HUES6 (cell line): ENCODE measurements around the gene RAMP3.

Experiments
- H3K27ac ChIP-seq: 2 replicates; pipeline ENCODE4 v1.7.0; 2013; ENCODE audit warnings: low read depth, mild to moderate bottlenecking, low read length, inconsistent platforms
- H3K27me3 ChIP-seq: 2 replicates; pipeline ENCODE4 v1.6.1; 2013; ENCODE audit warnings: low read length; ENCODE audit not compliant: control insufficient read depth, insufficient read depth
- H3K36me3 ChIP-seq: 2 replicates; pipeline ENCODE4 v1.6.1; 2013; ENCODE audit warnings: low read length; ENCODE audit not compliant: control insufficient read depth, insufficient read depth
- H3K4me1 ChIP-seq: 2 replicates; pipeline ENCODE4 v1.6.1; 2013; ENCODE audit warnings: low read length; ENCODE audit not compliant: control insufficient read depth, insufficient read depth
- H3K4me3 ChIP-seq: 2 replicates; pipeline ENCODE4 v1.5.1; 2013; ENCODE audit warnings: low read depth, low read length
- H3K9ac ChIP-seq: one replicate; pipeline ENCODE4 v1.6.1; 2013; ENCODE audit warnings: mild to moderate bottlenecking, low read length
- H3K9me3 ChIP-seq: 2 replicates; pipeline ENCODE4 v1.6.1; 2013; ENCODE audit warnings: low read depth, low read length; ENCODE audit not compliant: control insufficient read depth, insufficient read depth

Gene RAMP3

DNA sequence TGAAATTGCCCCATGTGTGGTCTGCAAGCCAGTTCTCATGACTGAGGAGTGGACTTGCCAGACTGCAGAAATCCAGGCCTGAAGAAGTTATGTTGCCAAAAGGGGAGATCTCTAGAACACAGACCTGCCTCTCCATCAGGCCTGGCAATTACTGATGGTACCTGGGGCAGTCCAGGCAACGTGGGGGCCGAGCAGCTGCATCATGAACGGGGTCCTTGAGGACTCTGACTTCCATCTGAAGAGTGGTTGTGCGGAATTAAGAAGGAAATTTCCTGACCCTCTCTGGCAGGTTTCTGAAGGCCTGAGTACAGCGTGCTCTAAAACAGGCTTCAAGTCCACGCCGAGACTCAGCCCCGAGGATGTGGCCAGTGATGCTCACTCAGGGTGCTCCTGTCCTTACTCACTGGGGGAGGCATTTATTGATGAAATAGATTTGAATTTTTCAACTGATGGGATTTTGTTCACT, 30.4 kb downstream of the RAMP3 start:
- Histone ChIP-seq H3K9me3 (peaks cover 3% of the 10 kb centered on the region; the same call in 1 of the 2 replicates), H3K36me3 (no peaks in the 10 kb centered on the region), H3K27ac (no peak overlapping the region), H3K27me3 (no peaks in the 10 kb centered on the region), H3K9ac (no peak overlapping the region), H3K4me3 (no peak overlapping the region), H3K4me1 (no peaks in the 10 kb centered on the region)

DNA sequence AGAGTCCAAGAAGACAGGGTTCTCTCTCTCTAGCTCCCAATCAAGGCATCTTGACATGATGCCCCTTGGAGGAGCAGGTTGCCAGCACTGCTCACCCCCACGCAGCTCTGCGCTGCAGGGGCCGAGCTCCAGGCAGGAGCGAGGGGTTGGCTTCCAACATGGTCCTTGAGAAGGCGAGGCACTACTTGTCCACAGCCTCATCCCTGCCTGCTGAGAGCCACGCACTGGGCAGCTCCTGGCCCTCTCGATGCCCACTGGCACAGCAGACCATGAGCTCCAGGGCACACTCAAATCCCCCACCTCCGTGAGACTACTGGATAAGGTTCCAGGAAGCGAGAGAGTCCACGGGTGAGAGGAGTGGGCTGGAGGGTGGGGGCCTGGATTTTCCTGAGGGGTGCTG, 31.1 kb downstream of the RAMP3 start:
- Histone ChIP-seq H3K9ac (no peak overlapping the region), H3K36me3 (no peaks in the 10 kb centered on the region), H3K27ac (no peak overlapping the region), H3K27me3 (no peaks in the 10 kb centered on the region), H3K9me3 (peaks cover 3% of the 10 kb centered on the region; the same call in 1 of the 2 replicates), H3K4me3 (no peak overlapping the region), H3K4me1 (no peaks in the 10 kb centered on the region)

DNA sequence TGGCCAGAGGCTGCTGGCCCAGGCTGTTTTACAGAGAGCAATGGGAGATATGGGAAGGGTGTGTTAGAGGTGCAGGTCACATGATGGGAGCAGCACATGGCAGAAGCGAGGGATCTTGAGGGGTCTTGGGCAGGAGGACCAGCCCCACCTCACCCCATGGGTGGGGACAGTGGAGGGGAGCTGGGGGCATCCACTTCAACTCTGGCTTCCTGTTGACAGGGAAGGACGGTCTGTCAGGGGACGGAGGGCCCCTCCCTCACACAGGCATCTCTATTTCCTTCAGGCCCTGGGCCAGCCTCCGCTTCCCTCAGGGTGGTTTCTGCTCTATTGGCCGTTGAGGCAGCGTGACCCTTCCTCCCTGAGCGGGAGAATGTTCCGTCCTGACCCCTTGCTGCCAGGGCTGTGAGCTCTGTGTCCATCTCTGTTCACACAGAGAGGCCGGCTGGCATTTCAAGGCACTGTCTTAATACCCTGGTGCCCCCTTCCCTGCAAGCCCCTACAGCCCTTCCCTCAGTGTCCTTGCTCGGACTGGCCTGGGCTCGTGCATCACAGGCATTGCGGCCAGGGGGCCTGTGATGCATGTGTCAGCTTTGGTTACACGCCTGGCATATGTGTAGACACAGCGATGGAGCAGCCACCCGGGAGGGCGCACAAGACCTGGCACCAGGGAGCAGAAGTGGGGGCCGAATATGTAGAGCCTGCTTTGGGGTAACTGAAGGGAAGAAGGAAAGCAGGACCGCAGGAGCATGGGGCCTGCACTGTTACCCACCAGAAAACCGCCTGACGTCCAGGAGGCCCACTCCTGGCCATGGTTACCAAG, 31.8 kb downstream of the RAMP3 start:
- no peak overlapping the region for H3K9ac ChIP-seq
- no peak overlapping the region for H3K27ac ChIP-seq
- H3K36me3 ChIP-seq = no peaks in the 10 kb centered on the region
- no peaks in the 10 kb centered on the region for H3K4me1 ChIP-seq
- no peaks in the 10 kb centered on the region for H3K27me3 ChIP-seq
- H3K9me3 ChIP-seq = peaks cover 3% of the 10 kb centered on the region; the same call in 1 of the 2 replicates
- no peak overlapping the region for H3K4me3 ChIP-seq

DNA sequence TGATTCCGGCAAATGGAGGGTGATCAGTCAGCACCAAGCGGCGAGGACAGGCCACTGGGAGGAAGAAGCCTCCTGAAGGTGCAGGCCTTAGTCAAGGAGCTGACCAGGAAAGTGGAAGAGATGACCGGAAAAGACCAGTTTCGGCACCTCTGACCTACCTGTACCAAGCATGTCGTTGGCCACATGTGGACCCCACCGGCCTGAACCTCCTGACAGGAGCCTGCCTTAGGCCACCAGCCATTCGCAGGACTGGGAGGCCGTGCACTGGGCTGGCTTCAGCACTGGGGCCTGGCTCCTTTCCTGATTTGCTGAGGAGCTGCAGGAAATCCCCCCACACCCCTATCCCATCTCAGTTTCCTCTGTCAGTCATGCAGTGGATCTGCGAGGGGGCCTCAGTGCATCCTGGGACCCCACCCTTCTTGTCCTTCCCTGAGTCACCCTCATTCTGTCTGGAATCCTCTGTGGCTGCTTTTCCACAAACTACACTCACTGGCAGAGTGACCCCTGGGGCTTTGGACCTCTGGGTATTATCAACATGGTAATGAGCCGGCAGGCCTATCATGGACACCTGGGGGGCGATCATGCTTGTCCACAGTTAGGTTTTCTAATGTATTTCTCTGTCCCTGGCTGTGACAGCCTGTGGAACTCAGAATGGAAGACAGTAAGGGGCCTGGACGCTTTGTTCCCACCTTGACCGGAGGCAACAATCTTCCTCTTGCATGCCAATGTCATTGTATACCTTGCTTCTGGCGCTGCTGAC, 33.0 kb downstream of the RAMP3 start:
- no peak overlapping the region for H3K9ac ChIP-seq
- H3K4me1 ChIP-seq = no peaks in the 10 kb centered on the region
- H3K4me3 ChIP-seq = no peak overlapping the region
- H3K36me3 ChIP-seq = no peaks in the 10 kb centered on the region
- peaks cover 3% of the 10 kb centered on the region; the same call in 1 of the 2 replicates for H3K9me3 ChIP-seq
- H3K27ac ChIP-seq = no peak overlapping the region
- H3K27me3 ChIP-seq = no peaks in the 10 kb centered on the region

DNA sequence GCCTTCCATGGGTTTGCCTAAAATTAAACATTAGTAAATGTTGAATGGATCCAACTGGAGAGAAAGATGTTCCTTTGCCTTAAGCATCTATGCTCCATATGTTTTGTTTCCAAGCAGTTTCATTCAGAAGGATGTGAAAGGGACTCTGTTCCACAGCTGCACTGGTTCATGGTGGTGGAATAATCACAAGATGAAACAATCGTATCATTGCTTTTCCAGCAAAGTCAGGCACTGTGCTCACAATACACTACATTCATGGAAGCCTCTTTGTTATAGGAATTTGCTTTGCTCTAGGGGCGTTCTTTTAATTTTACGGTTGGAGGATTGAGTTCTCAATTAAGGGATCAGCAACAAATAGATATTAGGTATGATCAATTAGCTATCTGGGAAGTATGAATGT, 33.8 kb downstream of the RAMP3 start:
- no peaks in the 10 kb centered on the region for H3K27me3 ChIP-seq
- H3K4me3 ChIP-seq = no peak overlapping the region
- no peak overlapping the region for H3K9ac ChIP-seq
- no peaks in the 10 kb centered on the region for H3K4me1 ChIP-seq
- no peaks in the 10 kb centered on the region for H3K36me3 ChIP-seq
- no peak overlapping the region for H3K27ac ChIP-seq
- peaks cover 3% of the 10 kb centered on the region; the same call in 1 of the 2 replicates for H3K9me3 ChIP-seq

DNA sequence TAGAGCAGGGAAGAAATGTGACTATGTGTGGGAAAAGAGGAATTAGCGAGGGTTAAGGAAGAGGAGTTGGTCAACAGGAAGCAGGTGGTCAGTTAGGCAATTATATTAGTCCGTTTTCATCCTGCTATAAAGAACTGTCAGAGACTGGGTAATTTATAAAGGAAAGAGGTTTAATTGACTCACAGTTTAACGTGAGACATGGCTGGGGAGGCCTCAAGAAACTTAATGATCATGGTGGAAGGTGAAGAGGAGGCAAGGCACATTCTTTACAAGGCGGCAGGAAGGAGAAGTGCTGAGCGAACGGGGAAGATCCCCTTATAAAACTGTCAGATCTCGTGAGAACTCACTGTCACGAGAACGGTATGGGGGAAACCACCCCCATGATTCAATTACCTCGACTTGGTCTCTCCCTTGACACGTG, 35.0 kb downstream of the RAMP3 start:
- Histone ChIP-seq H3K9ac (no peak overlapping the region), H3K9me3 (peaks cover 3% of the 10 kb centered on the region; the same call in 1 of the 2 replicates), H3K4me1 (no peaks in the 10 kb centered on the region), H3K27me3 (no peaks in the 10 kb centered on the region), H3K4me3 (no peak overlapping the region), H3K36me3 (no peaks in the 10 kb centered on the region), H3K27ac (no peak overlapping the region)

DNA sequence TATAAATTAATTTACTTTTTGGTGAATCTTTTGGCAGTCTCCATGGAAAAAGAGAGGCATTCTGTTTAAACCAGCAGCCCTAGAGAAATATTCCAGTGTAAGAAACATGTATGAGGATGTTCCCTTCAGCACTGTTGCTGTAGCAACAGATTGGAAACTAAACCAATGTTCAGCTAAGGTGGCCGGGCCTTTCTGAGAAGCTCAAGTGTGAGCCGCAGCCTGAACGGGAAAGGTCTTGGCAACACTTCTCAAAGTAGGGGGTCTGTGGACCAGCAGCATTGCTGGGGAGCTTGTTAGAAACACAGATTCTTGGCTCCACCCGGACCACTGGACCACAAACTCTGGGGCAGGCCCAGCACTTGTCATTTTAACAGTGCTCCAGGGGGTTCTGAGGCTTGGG, 36.2 kb downstream of the RAMP3 start:
- no peaks in the 10 kb centered on the region for H3K27me3 ChIP-seq
- H3K4me3 ChIP-seq = no peak overlapping the region
- H3K27ac ChIP-seq = no peak overlapping the region
- H3K4me1 ChIP-seq = no peaks in the 10 kb centered on the region
- no peaks in the 10 kb centered on the region for H3K36me3 ChIP-seq
- H3K9me3 ChIP-seq = peaks cover 3% of the 10 kb centered on the region; the same call in 1 of the 2 replicates
- H3K9ac ChIP-seq = no peak overlapping the region

DNA sequence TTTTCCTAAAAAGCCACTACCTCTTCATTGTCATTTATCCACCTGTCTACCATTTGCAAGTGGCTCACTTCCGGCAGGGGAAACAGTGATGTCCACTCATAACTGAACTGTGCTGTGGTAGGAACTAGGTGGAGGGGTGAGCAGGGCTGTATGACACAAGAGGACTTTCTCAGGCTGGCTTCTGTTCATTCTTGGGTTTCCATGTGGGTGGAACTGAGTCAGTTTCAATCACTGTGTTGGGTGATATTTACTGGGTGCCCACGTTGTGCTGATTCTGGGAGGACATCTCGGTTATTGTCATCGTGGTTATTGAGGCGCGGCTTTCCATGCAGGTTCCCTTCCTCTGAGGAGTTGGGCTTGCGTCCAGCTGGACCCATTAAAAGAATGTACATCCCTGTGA, 38.8 kb downstream of the RAMP3 start:
- H3K9ac ChIP-seq = no peak overlapping the region
- H3K36me3 ChIP-seq = no peaks in the 10 kb centered on the region
- no peak overlapping the region for H3K4me3 ChIP-seq
- peaks cover 3% of the 10 kb centered on the region; the same call in 1 of the 2 replicates for H3K9me3 ChIP-seq
- H3K27me3 ChIP-seq = no peaks in the 10 kb centered on the region
- no peaks in the 10 kb centered on the region for H3K4me1 ChIP-seq
- H3K27ac ChIP-seq = no peak overlapping the region

DNA sequence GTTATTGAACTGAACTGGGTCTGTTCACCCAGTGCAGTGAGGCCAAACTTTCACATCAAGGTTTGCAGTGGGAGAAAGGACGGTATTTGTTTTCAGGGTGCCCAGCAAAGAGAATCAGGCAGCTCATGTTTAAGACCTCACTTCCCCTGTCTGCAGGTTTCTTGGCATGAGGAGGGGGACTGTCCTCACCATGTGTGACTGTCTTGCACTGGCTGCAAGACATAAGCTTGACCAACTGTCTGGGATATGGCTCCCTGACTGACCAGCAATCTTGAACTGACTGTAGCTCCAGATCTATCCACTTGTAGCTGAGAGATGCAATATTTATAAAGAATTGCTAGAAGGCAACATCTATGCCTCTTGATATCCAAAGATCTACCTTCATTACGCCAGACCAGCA, 39.9 kb downstream of the RAMP3 start:
- Histone ChIP-seq H3K4me1 (no peaks in the 10 kb centered on the region), H3K36me3 (no peaks in the 10 kb centered on the region), H3K9me3 (peaks cover under 1% of the 10 kb centered on the region; the same call in 1 of the 2 replicates), H3K27me3 (no peaks in the 10 kb centered on the region), H3K4me3 (no peak overlapping the region), H3K9ac (no peak overlapping the region), H3K27ac (no peak overlapping the region)

DNA sequence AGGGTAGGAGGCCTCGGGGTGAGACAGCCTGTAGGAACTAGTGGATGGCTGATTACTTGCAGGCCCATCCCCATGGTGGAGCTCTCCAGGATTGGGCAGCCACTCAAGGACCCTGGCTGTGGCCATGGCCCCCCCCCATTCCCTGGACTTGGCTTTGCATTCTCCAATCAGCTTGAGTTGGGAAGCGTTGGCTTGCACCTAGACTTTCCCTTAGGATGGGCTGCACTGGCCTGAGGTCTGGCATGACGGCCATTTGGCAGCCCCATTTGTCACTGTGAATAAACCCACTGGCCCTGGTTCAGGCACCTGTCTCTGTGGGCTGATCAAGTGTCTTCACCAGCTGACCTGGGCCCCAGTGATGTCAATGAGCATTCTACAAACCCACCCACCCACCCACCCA, 41.4 kb downstream of the RAMP3 start:
- Histone ChIP-seq H3K36me3 (no peaks in the 10 kb centered on the region), H3K9ac (no peak overlapping the region)

DNA sequence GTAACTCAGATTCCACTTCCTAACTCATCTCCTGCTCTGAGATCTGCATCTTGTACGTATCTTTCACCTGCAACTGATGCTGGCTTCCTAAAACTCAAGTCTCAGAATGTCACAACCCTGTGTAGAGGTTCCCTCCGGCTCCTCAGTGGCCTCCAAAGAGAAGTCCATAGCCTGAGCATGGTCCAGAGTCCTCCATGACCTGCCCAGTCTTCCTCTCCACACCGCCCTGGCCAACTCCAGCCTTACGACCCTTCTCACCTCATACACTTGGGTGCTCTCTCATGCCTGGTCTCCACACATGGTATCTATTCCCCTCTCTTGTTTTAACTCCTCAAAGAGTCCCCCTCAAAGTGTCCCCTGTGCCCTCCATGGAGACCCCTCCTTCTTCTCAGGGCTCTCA, 41.9 kb downstream of the RAMP3 start:
- Histone ChIP-seq H3K9me3 (no peaks in the 10 kb centered on the region), H3K4me3 (no peak overlapping the region), H3K36me3 (no peaks in the 10 kb centered on the region), H3K4me1 (no peaks in the 10 kb centered on the region), H3K27me3 (no peaks in the 10 kb centered on the region), H3K27ac (no peak overlapping the region), H3K9ac (no peak overlapping the region)

More for the DNA sequence above, 41.4 kb downstream of the RAMP3 start:
- Histone ChIP-seq H3K27ac (no peak overlapping the region), H3K27me3 (no peaks in the 10 kb centered on the region), H3K9me3 (no peaks in the 10 kb centered on the region), H3K4me3 (no peak overlapping the region), H3K4me1 (no peaks in the 10 kb centered on the region)
